GM19099 (cell line): ENCODE measurements around the gene CEP131.

Experiments
- POLR2A ChIP-seq: IDR thresholded peaks from 3 replicates; pipeline ENCODE4 v1.6.1; 2011; ENCODE audit warnings: low read depth; ENCODE audit not compliant: insufficient read length; ENCODE audit errors: extremely low read depth

CEP131 gene

GRCh38 chr17:81164371-81165245 is 58.2 kb downstream of the CEP131 start:
- no peak for TF ChIP-seq POLR2A

- no peak for TF ChIP-seq POLR2A
These were observed 58.9 kb downstream of the CEP131 start for GRCh38 chr17:81163703-81164370.

DNA sequence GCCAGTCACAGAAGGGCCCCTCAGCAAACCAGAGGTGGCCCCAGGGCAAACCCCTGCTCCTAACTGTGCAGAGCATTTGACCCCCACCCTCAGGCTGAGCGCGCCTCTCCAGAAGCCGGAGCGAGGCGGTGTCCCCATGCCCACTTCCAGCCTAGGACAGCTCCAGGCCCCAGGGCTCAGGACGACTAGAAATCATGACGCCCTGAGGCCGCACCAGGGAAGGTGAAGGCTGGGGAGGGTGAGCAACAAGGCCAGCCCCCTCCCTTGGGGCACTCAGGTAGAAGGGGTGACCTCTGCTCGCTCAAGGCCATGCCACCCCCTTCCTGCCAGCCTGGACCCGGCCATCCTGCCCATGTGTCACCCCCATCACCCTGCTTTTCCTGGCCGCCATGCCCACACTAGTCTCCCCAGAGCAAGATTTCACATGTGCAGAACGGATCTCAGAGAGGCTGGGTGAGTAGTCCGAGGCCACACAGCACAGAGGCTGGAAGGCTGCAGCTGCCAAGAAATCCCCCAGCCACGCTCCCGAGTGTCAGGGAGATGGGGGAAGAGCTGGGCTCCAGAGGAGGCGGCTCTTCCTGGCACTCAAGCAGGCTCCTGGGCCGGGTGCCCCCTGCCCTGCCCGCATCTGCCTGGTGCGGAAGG is 59.6 kb downstream of the CEP131 start:
- no peak for TF ChIP-seq POLR2A

GRCh38 chr17:81162491-81162890 is 60.3 kb downstream of the CEP131 start:
- TF ChIP-seq POLR2A = no peak

GRCh38 chr17:81161972-81162371 is 60.8 kb downstream of the CEP131 start:
- no peak for TF ChIP-seq POLR2A

DNA sequence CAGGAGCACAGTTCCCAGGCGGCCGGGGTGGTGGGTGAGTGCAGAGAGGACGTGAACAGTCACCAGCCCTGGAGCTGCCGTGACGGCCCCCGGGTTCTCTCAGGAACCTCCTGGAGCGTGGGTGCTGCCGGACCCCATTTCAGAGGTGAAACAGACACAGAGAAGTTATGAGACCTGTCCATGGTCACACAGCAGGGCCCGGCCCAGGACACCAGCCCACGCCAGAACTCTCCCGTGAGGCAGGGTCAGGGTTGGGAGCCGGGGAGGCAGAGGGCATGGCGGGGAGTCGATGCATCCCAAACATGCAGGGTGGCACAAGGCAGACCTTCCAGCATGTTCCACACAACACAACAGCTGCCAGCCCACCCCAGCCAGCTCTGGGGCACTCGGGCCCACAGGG is 61.2 kb downstream of the CEP131 start:
- no peak for TF ChIP-seq POLR2A

GRCh38 chr17:81160747-81161453 is 61.9 kb downstream of the CEP131 start:
- no peak for TF ChIP-seq POLR2A

GRCh38 chr17:81160306-81160705 is 62.5 kb downstream of the CEP131 start:
- no peak for TF ChIP-seq POLR2A

GRCh38 chr17:81159611-81160265 is 63.0 kb downstream of the CEP131 start:
- TF ChIP-seq POLR2A = no peak

DNA sequence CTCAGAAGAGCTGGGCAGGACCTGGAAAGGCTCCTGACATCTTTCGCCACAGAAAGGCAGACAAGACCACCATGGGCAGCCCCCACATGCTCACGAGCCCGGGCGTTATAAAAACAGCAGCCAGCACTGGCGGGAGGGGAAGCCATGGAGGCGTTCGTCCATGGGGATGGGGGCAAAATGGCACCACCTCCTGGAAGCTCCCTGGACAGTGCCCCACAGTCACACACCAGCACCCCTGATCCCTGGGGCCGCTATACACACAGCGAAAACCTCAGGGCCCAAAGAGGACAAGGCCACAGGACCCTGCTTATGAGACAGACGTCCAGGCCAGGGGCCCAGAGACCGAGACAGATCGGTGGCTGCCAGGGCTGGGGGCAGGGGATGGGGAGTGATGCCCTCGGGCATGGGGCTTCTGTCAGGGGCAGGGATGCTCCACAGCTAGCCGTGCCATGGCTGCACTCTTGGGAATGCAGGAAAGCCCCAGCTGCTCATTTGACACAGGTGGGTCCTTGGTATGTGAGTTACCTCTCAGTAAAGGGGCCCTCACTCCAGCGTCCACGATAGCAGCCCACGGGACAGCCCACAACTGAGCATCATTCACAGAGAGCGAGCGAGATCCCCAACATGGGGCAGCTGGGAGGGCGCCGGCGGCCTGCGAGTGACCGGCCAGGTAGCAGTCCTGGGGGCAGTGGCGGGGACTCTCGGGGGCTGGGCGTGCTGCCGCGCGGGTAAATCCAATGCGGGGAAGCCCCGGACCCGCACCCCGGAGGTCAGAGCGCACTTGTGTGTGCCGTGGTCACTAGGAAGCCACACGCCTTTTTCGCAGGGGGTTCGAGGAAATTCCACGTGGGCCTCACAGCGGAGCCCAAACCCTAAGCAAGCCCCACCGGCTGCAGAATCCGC is 63.8 kb downstream of the CEP131 start:
- TF ChIP-seq POLR2A = no peak

DNA sequence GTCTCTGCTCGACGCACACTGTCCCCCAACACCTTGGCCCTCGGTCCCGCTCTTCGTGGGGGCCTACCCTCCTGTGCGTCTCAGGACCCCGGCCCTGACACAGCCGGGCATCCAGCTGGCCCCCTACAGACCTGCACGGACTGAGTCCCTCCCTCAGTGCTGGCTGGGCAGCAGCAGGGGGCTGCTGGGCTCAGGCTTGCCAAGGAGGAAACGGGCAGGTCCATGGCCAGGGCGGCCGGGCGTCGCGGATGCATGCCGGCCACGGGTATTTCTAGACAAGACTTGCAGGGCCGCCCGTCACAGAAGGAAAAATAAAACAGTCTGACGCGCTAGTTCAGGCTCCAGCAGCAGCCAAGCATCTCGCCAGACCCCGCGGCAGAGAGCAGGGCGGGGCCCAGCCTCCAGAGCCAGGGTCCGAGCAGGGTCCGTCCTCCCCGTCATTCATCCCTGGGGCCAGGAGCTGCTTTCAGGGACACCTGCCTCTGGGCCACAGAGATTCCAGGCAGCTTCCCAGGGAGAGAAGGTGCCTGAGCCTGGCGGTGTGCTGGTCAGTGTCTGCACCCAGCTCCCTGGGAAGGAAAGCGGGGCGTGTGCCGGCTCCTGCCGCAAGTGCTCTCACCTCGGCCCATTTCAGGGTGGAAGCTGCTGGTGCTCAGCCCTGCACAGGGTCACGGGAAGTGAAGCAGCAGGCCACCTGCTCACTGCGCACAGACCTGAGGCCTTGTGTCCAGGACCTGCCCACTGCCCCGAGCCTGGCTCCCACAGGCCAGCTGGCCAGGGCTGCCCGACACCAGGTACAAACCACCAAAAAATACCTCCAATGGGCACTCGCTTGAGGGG is 64.7 kb downstream of the CEP131 start:
- TF ChIP-seq POLR2A = no peak

- TF ChIP-seq POLR2A = no peak
These were observed 65.6 kb downstream of the CEP131 start for GRCh38 chr17:81156866-81157805.

DNA sequence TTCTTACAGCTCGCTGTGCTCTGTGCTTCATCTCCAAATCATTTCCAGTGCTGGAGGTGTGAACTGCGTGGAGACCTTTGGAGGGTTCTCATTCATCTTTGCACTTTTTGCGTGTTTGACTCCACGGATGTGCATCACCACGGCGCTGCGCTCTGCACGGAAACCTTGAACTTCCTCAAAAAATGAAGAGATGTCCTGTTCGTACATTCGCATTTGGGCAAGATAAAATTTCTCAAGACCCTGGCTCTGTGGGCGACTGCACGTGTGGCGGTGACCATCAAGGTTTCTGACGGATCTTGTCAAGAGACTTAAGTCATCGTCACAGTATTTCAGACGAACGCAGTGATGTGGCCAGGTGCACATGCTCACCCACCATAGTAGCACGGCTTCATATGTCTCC is 67.8 kb downstream of the CEP131 start:
- TF ChIP-seq POLR2A = no peak
